D721Med (cell line): ENCODE data around the gene UCMA.

Experiments used
- DNase-seq: peaks from one replicate; pipeline ENCODE4 v3.0.0; 2011; ENCODE audit warnings: low spot score; ENCODE audit not compliant: insufficient read length
- FAIRE-seq: peaks from 2 replicates; lab custom pipeline; 2011; peaks lifted over from hg19 to GRCh38; lab: Jason Lieb, UNC
- TF ChIP-seq, protein P1 (sequence below): IDR thresholded peaks from 2 replicates; pipeline ENCODE4 v1.5.1; 2012; ENCODE audit warnings: mild to moderate bottlenecking, control low read depth; ENCODE audit not compliant: insufficient read depth; ENCODE audit errors: missing control alignments

Gene UCMA

DNA sequence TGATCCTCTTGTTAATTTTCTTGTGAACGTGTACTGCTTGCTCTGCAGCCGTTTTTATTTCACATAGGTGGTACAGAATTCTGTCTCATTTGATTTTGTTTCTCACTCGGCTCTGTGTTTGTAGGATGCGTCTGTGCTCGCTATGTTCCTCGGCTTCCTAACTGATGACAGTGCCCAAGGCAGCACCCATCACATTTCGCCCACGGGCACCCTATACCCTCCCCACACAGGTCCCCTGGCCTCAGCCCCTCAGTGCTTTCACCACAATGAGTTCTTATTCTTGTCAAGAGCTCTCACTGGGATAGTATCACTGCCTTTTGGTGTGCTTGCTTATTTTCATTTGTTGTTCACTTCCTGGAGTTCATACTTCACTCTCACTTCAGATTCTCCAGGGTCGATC lies 28.1 kb downstream of the UCMA start:
- TF ChIP-seq, protein P1, sequence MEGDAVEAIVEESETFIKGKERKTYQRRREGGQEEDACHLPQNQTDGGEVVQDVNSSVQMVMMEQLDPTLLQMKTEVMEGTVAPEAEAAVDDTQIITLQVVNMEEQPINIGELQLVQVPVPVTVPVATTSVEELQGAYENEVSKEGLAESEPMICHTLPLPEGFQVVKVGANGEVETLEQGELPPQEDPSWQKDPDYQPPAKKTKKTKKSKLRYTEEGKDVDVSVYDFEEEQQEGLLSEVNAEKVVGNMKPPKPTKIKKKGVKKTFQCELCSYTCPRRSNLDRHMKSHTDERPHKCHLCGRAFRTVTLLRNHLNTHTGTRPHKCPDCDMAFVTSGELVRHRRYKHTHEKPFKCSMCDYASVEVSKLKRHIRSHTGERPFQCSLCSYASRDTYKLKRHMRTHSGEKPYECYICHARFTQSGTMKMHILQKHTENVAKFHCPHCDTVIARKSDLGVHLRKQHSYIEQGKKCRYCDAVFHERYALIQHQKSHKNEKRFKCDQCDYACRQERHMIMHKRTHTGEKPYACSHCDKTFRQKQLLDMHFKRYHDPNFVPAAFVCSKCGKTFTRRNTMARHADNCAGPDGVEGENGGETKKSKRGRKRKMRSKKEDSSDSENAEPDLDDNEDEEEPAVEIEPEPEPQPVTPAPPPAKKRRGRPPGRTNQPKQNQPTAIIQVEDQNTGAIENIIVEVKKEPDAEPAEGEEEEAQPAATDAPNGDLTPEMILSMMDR = no peak
- no peak for FAIRE-seq

DNA sequence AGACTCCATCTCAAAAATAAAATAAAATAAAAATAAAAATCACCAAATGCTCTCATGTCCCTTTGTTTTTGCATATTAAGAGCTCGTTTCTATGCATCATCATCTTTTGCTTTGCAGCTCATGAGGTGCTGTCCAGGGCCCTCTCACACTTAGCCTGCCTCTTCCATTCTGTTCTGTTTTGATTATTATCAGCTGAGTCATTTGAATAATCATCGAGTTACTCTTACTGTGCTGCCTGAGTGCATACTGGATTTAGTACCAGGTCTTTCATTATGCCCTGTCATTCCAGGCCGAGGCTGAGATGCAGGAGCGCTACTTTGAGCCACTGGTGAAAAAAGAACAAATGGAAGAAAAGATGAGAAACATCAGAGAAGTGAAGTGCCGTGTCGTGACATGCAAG lies 33.0 kb downstream of the UCMA start:
- DNase-seq (no peak), FAIRE-seq (no peak)
- TF ChIP-seq, protein P1 = no peak

More for the DNA sequence above, 28.1 kb downstream of the UCMA start:
- no peak for DNase-seq

DNA sequence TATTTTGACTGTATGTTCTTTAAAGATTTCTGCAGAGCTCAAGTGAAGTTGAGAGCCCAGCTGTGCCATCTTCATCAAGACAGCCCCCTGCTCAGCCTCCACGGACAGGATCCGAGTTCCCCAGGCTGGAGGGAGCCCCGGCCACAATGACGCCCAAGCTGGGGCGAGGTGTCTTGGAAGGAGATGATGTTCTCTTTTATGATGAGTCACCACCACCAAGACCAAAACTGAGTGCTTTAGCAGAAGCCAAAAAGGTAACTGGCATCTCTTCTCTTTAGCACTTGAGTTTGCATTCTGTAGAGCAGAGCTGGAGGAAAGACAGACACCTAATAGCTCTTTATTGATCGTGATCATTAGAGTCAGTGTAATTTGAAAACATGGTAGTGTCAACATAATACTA lies 39.2 kb downstream of the UCMA start:
- FAIRE-seq (no peak), DNase-seq (no peak)

DNA sequence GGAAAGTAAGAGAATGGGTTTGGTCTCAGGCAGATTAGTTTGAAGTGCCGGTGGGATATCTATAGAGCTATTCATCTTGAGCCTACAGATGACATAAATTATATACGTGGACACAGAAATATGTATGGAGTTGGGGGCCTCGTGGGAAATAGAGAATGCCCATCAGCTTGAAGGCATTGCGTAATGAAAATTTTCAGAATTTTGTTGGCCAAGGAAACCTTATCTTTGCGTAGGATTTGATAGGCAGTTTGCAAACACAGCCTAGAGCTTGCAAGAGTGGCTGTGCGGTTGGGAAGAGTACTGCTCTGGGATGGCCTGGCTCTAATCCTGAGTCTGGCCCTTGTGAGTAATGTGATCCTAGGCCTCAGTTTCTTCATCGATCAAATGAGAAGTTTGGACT lies 40.5 kb downstream of the UCMA start:
- TF ChIP-seq, protein P1 = no peak
- FAIRE-seq (no peak), DNase-seq (no peak)

More for the DNA sequence above, 39.2 kb downstream of the UCMA start:
- TF ChIP-seq, protein P1 = no peak

DNA sequence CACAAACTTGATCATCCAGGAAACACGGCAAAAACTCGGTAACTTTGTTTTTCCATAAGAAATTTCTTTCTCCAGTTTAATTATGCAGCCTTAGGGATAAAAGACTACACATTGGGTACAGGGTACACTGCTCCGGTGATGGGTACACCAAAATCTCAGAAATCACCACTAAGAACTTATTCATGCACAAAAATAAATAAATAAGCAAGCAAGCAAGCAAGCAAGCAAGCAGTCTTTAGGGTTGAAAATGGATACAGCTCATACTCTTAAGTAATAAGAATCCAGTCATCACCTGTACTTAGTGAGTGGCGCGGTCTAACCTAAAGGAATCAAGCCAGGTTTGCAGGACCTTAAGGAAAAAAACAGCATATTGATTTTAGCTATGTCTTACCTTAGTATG lies 42.8 kb downstream of the UCMA start:
- TF ChIP-seq, protein P1 = no peak
- no peak for FAIRE-seq
- DNase-seq = no peak

DNA sequence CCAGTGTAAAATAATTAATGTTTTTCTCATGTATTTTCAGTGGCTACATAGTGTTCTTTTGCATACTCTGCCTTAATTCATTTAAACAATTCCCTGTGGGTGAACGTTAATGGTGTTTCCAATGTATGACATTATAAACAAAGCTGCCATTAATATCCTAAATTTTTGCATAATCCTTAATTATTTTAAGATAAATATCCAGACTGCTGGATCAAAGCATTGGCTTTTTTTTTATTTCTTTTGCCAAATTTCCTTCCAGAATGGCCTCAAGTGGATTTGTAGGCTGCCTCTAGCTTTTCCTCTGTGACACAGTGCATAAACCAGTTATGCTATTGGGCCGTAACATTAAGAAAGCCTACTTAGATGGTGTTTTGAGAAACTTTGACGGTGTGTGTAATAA lies 43.4 kb downstream of the UCMA start:
- TF ChIP-seq, protein P1 = no peak
- FAIRE-seq (no peak), DNase-seq (no peak)

DNA sequence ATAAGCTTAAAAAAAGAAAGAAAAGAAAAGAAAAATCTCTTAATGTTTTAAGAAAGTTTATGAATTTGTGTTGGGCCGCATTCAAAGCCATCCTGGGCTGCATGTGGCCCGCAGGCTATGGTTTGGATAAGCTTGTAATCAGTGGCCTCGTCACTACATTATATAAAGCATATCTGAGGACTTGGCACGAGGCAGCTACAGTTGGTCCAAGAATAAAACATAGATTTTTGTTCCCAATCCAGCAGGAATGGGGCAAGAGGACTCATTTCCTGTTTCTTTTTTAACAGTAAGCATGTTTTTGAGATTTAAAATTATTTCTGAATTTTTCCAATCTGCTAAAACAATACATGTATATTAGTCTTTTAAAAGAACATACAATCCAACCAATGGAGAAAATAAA lies 44.2 kb downstream of the UCMA start:
- FAIRE-seq (no peak), DNase-seq (no peak)
- TF ChIP-seq, protein P1 = no peak
